GM03348 (cell line): ENCODE results near the gene KIFC3.
"Not testable (repeated sequence)": the region's sequence is repeated elsewhere in the genome, so short reads cannot be mapped to it uniquely, and the experiment has no call there.

Source experiments
- DNase-seq: peaks from one replicate; pipeline ENCODE4 v3.0.0; 2012; ENCODE audit warnings: low spot score

KIFC3 gene

GRCh38 chr16:57825298-57826044 is 23.2 kb upstream of the KIFC3 start:
- DNase-seq, result no peak

DNA sequence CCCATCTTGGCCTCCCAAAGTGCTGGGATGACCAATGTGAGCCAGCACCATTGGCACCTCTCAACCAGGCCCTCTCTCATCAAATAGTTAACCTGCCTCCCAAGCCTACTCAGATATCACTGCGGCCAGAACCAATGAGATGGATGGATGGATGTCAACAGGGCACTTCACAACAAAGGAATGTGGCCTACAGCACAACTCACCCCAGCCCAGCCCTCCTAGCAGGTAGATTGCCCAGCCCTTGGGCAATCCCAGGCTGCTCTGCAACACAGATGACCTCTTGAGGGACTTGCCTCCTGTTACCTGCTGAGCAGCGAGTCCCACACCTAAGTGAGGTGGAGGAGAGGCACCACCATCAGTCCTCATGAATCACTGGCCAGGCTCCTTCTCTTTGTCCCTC is 22.6 kb upstream of the KIFC3 start:
- DNase-seq, result no peak

DNA sequence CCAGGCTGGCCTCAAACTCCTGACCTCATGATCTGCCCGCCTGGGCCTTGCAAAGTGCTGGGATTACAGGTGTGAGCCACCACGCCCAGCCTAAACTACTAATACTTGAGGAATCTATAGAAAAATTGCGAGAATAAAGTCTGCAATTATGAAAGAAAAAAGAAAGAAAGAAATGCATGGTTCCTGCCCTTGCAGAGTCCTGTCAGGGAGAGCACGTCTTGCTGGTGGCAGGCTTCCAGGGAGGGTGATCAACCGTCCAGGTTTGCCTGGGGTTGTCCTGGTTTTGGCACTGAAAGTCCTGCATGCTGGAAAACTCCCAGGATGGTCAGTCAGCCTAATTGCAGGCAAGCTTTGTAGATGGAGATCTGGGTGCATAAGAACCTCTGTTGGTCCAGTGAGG is 21.5 kb upstream of the KIFC3 start:
- DNase-seq, result no peak

GRCh38 chr16:57822856-57823255 is 20.6 kb upstream of the KIFC3 start:
- DNase-seq, result no peak

DNA sequence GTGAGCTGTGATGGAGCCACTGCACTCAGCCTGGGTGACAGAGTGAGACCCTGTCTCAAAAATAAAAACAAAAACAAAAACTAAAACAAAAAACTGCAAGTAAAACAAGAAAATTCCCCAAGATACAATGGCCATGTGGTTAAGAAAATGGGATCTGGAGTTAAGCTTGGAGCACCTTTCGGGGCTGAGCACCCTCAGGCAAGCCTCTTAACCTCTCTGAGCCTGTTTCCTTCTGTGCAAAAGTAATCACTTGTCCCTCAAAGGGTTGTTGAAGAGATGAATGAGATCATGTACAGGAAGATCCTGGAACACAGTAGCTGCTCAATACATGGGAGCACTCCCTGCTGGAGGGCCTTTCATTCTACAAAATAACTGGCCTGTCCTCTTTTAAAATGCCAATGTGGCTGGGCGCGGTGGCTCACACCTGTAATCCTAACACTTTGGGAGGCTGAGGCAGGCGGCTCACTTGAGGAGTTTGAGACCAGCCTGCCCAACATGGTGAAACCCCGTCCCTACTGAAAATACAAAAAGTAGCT is 19.8 kb upstream of the KIFC3 start:
- no peak for DNase-seq

GRCh38 chr16:57821149-57821971 is 19.1 kb upstream of the KIFC3 start:
- no peak for DNase-seq

DNA sequence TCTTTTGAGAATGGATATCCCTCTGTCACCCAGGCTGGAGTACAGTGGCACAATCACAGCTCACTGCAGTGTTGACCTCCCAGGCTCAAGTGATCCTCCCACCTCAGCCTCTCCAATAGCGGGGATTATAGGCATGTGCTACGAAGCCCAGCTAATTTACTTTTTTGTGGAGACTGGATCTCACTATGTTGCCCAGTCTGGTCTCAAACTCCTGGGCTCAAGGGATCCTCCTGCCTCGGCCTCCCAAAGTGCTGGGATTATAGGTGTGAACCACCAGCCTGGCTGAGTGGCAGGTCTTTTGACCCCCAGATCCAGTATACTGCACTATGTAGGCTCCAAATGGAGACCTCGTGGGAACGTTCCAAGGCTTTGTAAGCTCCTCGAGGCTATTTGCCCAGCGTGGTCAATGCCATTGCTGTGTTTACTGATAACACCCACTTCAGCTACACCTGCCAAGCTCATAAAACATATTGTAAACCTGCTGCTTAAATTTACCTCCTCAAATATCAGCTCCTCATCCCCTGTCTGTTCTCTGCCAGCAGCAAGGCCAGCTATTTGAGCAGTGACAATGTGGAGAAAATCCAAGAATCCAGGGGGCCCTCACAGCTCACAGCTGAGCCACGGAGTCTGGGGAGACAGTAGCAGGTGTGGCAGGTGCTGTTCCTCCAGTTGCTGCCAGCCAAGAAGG is 16.2 kb upstream of the KIFC3 start:
- DNase-seq, result no peak

DNA sequence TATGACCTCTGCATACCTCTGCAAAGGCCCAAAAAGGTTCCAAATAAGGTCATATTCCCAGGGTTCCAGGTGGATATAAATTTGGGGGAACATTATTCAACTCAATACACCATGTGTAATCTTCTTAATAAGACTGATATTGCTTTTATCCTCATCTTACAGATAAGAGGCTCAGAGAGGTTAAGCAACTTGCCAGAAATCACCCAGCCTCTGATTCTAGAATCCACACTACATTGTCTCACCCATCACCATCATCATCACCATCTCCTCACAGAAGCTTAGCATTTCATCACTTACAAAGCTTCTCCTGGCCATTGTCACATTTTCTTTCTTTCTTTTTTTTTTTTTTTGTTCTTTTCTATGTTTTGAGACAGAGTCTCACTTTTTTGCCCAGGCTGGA is 15.4 kb upstream of the KIFC3 start:
- DNase-seq, result no peak

GRCh38 chr16:57815987-57816745 is 13.9 kb upstream of the KIFC3 start:
- peak; percentile 94 for DNase-seq

DNA sequence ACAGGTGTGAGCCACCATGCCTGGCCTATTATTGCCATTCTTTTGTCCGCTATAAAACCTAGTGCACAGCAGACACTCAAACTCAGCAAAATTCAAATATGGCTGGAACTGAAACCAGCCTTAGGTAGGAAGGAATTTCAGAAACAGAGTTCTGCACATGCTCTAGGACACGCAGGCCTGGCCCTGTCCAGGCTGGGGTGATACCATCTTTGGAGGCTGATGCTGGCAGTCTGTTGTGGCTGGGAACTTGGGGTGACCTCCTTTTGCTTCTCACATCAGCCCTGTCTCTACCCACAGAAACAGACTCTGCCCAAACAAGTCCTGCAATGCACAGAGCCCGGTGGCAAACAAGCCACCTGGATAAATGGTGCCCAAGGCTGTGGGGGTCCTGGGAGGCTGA is 12.6 kb upstream of the KIFC3 start:
- DNase-seq, result no peak

GRCh38 chr16:57813466-57813865 is 11.2 kb upstream of the KIFC3 start:
- DNase-seq, result no peak

- DNase-seq, result not testable (repeated sequence)
Measured at GRCh38 chr16:57811340-57811739, 9.0 kb upstream of the KIFC3 start.

DNA sequence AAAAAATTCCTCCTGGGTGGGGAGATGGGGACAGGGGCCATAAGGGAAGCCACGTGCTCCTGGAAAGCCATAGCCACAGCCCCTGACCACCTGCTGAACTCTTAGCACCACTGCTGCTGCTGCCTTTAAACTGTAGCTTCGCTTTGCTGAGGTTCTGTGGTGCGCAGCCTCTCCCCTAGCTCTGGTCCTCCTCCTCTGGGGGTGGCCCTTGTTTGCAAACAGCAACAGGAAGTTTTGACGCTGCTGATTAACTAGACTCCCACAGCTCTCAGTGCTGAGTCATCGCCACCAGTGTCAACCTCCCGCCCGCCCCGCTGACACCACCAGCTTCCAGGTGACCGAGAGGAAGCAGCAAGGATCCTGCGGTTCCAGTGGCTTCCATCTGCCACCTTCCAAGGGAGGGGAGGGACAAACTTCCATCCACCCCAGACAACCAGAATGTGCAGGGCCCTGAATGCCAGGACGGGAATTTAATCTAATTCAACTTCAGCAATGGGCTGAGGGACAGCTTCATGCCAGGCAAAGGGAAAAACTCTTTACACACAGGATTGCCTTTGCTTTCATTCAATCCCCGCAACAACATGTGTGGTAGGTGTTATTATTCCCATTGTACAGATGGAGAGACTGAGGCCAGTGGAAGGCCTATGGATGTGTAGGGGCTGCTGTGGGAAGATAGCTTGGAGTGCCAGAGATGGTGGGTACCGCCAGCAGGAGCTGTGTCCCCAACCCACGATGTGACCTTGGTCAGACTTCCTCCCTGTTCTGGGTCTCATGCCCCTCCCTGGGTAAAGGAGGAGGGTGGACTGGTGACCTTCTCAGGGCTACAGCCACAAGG is 8.1 kb upstream of the KIFC3 start:
- DNase-seq, result peak; percentile 79

DNA sequence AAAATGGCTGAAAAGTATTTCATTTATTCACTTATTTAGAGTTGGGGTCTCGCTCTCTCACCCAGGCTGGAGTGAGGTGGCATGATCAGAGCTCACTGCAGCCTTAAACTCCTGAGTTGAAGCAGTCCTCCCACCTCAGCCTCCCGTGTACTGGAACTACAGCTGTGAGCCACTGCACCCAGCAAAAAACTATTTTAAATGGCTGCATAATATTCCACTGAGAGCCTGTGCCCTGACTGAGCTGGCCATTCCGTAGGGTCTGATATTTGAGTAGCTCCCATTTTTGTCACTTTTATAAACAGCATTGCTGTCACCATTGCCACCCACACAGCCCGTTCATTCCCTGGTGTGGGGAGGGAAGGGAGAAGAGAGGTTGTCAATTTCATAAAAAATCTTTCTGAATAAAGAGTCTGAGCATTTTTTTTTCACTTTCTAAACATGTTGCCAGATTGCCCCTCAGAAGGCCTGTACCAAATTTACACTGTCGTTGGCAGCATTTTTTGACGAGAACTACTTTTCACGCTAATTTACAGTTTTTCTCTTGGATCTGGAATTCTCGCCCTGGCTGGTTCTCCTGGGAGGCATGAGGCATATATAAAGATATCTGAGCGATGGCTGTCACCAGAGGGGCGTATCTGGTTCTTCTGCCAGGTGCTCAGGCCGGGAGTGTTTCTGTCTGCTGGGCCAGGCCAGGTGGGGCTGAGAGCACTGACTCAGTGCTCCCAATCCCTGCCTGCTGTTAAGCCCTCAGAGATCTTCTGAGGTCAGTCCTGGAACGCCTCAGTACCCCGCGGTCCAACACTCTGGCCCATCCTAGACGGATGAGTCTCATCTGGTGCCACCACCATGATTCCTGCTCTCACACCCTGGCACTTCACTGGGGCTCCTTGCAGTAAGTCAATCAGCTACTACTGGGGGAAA is 7.2 kb upstream of the KIFC3 start:
- no peak for DNase-seq

- DNase-seq, result no peak
Measured at GRCh38 chr16:57808589-57809228, 6.4 kb upstream of the KIFC3 start.

DNA sequence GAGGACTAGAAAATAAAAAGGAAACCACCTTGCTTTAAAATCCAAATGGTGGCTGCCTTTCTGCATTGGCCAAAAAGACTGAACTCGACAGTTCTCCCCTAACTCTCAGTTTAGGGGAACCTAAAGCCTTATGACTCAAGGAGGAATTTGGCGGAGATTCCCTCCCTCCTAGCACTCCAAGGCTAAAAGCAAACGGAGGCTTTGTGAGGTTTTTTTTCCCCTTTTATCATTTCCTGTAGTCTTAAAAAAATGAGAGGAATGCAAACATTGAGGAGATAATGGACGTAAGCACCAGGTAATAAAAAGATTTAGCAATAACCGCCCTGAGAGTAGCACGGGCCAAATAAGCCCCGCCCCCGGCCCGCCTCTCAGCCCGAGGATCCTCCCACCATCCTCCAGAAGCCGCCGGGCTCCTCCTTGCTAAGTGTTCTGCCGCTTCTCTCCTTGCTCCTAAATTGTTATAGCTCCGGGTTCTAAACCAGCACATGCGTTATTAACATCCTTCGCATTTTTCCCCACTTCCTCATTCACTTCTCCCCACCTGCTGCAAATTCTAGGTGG is 5.8 kb upstream of the KIFC3 start:
- DNase-seq, result peak; percentile 95

DNA sequence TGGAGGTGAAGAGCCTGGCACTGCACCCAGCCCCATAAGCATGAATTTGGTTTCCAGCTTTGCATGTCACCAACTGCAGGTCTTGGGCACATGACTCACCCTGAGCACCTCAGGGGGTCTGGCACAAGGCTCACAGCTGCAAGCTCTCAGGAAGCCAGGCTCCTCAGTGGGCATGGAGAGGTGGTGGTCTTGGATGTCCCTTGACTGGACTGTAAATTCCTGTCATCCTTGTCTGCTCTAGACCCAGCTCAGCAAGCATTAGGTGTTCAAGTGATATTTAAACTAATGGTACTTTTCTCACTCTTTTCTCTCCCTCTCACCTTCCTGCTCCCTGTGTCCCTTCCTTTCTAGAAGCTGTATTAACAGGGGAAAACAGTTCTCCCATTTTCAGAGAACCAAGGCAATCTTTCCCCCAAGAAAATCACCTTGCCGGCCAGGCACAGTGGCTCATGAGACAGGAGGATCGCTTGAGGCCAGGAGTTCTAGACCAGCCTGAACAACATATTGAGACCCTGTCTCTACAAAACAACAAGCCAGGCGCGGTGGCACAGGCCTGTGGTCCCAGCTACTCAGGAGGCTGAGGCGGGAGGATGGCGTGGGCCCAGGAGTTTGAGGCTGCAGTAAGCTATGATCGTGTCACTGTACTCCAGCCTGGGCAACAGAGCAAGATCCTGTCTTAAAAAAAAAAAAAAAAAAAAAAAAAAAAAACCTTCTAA is 5.1 kb upstream of the KIFC3 start:
- no peak for DNase-seq

GRCh38 chr16:57805176-57805575 is 2.9 kb upstream of the KIFC3 start:
- DNase-seq, result no peak
